ENCODE results near the gene COL23A1. TPM values are rescaled to one million over a fixed set of nuclear protein-coding genes. Genes with fewer than 3 reads are reported as not detected.

COL23A1 gene
- total and polyA plus RNA-seq, 8 donors = 0.52 to 9.5 (median 7.5) TPM

DNA sequence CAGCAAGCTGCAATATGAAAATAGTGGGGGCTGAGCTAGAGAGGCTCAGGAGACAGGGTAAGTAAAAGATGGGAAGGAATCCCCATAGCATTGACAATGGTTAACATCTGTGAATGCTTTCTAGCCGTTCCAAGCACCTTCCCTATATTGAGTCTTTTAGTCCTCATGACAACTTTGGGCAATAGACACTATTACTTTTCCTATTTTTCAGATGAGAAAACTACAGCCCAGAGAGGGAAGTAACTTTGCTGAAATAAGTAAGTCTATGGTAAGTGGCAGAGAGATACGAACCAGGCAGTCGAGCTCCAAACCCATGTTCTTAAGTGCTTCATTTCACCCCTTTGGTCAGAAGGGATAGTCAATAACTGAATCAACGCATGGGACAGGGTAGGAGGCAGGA lies 94.5 kb downstream of the COL23A1 start:
- DNase-seq = no peak
- ATAC-seq = peak; percentile 31
- peaks cover 0 to 10% of the 10 kb centered on the region in 2 donors for H3K4me1 ChIP-seq
- H3K4me3 ChIP-seq = no peak overlapping the region
- TF ChIP-seq, protein P1, sequence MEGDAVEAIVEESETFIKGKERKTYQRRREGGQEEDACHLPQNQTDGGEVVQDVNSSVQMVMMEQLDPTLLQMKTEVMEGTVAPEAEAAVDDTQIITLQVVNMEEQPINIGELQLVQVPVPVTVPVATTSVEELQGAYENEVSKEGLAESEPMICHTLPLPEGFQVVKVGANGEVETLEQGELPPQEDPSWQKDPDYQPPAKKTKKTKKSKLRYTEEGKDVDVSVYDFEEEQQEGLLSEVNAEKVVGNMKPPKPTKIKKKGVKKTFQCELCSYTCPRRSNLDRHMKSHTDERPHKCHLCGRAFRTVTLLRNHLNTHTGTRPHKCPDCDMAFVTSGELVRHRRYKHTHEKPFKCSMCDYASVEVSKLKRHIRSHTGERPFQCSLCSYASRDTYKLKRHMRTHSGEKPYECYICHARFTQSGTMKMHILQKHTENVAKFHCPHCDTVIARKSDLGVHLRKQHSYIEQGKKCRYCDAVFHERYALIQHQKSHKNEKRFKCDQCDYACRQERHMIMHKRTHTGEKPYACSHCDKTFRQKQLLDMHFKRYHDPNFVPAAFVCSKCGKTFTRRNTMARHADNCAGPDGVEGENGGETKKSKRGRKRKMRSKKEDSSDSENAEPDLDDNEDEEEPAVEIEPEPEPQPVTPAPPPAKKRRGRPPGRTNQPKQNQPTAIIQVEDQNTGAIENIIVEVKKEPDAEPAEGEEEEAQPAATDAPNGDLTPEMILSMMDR (IDR thresholded peaks at IDR 0.05) = no peak
- intact Hi-C loops (cut with DNase I) = no loop called here
- H3K9me3 ChIP-seq = no peaks in the 10 kb centered on the region
- H3K36me3 ChIP-seq = no peaks in the 10 kb centered on the region
- no peaks in the 10 kb centered on the region for H3K27me3 ChIP-seq
- no peak overlapping the region for H3K27ac ChIP-seq

DNA sequence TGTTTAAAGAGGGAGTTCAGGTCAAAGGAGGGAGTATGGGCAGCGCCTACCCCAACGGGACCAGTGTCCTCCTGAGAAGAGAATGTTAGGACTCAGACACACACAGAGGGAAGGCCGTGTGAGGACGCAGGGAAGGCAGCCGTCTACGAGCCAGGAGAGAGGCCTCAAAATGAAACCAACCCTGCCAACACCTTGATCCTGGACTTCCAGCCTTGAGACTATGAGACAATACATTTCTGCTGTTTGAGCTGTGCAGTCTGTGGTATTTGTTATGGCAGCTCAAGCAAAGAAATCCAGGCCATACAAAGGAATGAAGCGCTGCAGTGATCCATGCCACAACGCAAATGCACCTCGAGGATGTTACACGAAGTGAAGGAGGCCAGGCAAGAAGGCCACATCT lies 97.9 kb downstream of the COL23A1 start:
- DNase-seq (no peak), ATAC-seq (no peak)
- H3K27ac ChIP-seq = no peak overlapping the region
- peaks cover 0 to 6% of the 10 kb centered on the region in 2 donors for H3K27me3 ChIP-seq
- no peak overlapping the region for H3K4me3 ChIP-seq
- peaks cover 0 to 26% of the 10 kb centered on the region in 2 donors for H3K4me1 ChIP-seq
- TF ChIP-seq, protein P1 (IDR thresholded peaks at IDR 0.05) = no peak
- no peaks in the 10 kb centered on the region for H3K36me3 ChIP-seq
- intact Hi-C loops (cut with DNase I) = no loop called here
- no peaks in the 10 kb centered on the region for H3K9me3 ChIP-seq

- Histone ChIP-seq H3K4me3 (no peak overlapping the region), H3K27ac (no peak overlapping the region), H3K27me3 (peaks cover 0 to 9% of the 10 kb centered on the region in 2 donors), H3K9me3 (no peaks in the 10 kb centered on the region), H3K4me1 (peaks cover 0 to 30% of the 10 kb centered on the region in 2 donors), H3K36me3 (no peaks in the 10 kb centered on the region)
- intact Hi-C loops (cut with DNase I) = no loop called here
- TF ChIP-seq, protein P1 (IDR thresholded peaks at IDR 0.05) = no peak
- no peak for DNase-seq
- peak; percentile 42 for ATAC-seq
Observed at GRCh38 chr5:178490935-178491652, 99.1 kb downstream of the COL23A1 start.

- H3K27me3 ChIP-seq = peaks cover 0 to 9% of the 10 kb centered on the region in 2 donors
- no peak for ATAC-seq
- H3K27ac ChIP-seq = no peak overlapping the region
- no peak overlapping the region for H3K4me3 ChIP-seq
- H3K4me1 ChIP-seq = peaks cover 0 to 29% of the 10 kb centered on the region in 2 donors
- intact Hi-C loops (cut with DNase I) = no loop called here
- TF ChIP-seq, protein P1 (IDR thresholded peaks at IDR 0.05) = no peak
- no peaks in the 10 kb centered on the region for H3K9me3 ChIP-seq
- no peak for DNase-seq
- no peaks in the 10 kb centered on the region for H3K36me3 ChIP-seq
Observed at GRCh38 chr5:178489271-178489976, 100.8 kb downstream of the COL23A1 start.

GRCh38 chr5:178488696-178489095 lies 101.5 kb downstream of the COL23A1 start:
- Histone ChIP-seq H3K4me3 (no peak overlapping the region), H3K36me3 (no peaks in the 10 kb centered on the region), H3K27me3 (peaks cover 0 to 9% of the 10 kb centered on the region in 2 donors), H3K9me3 (no peaks in the 10 kb centered on the region), H3K4me1 (peaks cover 0 to 32% of the 10 kb centered on the region in 2 donors), H3K27ac (no peak overlapping the region)
- intact Hi-C loops (cut with DNase I) = no loop called here
- no peak for ATAC-seq
- no peak for DNase-seq
- TF ChIP-seq, protein P1 (IDR thresholded peaks at IDR 0.05) = no peak
